Measurements from ENCODE around the gene DPEP1. TPM values are rescaled to one million over a fixed set of nuclear protein-coding genes. Genes with fewer than 3 reads are reported as not detected.

The DPEP1 gene
- total RNA-seq, 1 experiment from 2014 or later = 1.1 TPM

DNA sequence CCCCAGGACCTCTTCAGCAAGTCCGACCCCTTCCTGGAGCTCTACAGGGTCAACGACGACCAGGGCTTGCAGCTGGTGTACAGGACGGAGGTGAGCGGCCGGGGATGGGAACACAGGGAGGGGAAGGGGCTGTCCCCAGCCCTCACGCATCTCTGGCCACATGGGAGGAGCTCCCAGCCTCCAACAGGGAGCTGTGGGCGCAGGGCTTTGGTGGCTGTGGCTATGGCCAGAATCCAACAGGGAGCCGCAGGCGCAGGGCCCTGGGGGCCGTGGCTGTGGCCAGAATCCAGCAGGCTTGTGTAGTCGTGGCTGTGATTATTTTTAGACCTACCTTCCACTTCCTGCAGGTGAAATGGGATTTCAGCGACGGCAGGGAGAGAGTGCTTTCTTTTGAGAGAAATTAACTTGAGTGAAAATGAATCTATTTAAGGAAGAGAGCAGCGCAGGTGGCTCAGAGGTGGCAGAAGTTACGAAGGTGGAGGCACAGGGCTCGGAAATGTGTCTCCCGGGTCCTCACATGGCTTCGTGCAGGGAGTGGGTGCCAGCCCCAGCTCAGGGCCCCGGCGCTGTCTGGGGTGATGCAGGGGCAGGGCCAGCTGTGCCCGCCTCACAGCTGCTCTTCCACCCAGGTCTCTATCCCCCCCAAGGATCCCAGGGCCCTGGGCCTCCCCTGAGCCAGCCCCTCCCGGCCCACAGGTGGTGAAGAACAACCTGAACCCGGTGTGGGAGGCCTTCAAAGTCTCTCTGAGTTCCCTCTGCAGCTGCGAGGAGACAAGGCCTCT, 28.5 kb upstream of the DPEP1 start (continued):
- TF ChIP-seq REST (IDR thresholded peaks at IDR 0.05; ENCODE audit: low read depth) (no peak), SP1 (IDR thresholded peaks at IDR 0.05; ENCODE audit: low read depth) (no peak)
- TF ChIP-seq, protein P1, sequence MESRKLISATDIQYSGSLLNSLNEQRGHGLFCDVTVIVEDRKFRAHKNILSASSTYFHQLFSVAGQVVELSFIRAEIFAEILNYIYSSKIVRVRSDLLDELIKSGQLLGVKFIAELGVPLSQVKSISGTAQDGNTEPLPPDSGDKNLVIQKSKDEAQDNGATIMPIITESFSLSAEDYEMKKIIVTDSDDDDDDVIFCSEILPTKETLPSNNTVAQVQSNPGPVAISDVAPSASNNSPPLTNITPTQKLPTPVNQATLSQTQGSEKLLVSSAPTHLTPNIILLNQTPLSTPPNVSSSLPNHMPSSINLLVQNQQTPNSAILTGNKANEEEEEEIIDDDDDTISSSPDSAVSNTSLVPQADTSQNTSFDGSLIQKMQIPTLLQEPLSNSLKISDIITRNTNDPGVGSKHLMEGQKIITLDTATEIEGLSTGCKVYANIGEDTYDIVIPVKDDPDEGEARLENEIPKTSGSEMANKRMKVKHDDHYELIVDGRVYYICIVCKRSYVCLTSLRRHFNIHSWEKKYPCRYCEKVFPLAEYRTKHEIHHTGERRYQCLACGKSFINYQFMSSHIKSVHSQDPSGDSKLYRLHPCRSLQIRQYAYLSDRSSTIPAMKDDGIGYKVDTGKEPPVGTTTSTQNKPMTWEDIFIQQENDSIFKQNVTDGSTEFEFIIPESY (IDR thresholded peaks at IDR 0.05; ENCODE audit: extremely low read depth, insufficient replicate concordance, low read length) = no peak

- BruUV-seq (replicated peaks) = no TSS peak
- no peak for DNase-seq (ENCODE audit: low read depth, low spot score)
- POLR2A ChIA-PET = no interaction called here
- intact Hi-C loops (cut with micrococcal nuclease) = no loop called here
- Histone ChIP-seq H3K4me1 (ENCODE audit: control insufficient read depth in 1 of 2, insufficient read depth in 2 of 2, low read length in 2 of 2) (peaks cover 10 to 31% of the 10 kb centered on the region in 2 experiments), H3K36me3 (ENCODE audit: control insufficient read depth in 1 of 2, insufficient read depth in 2 of 2, low read length in 2 of 2) (peaks cover 20 to 69% of the 10 kb centered on the region in 2 experiments), H2AFZ (ENCODE audit: low read depth, low read length, poor library complexity, severe bottlenecking) (no peak overlapping the region), H3K9me2 (ENCODE audit: insufficient read depth) (no peaks in the 10 kb centered on the region), H3K4me2 (ENCODE audit: low read length) (no peak overlapping the region), H3K9ac (ENCODE audit: low read length) (no peak overlapping the region), H3K4me3 (replicated peaks in 1 of 2; ENCODE audit: low read depth in 1 of 2, low read length in 2 of 2) (no peak overlapping the region), H3K27me3 (ENCODE audit: insufficient read depth, low read length) (no peaks in the 10 kb centered on the region), H3K79me2 (ENCODE audit: insufficient read depth, low read length) (peaks cover 29% of the 10 kb centered on the region), H4K20me1 (ENCODE audit: insufficient read depth) (no peaks in the 10 kb centered on the region; the same call in 1 of the 2 replicates), H3K9me3 (ENCODE audit: control insufficient read depth in 1 of 2, insufficient read depth in 1 of 2, low read depth in 1 of 2, low read length in 2 of 2) (no peaks in the 10 kb centered on the region; a peak in 1 of 4 replicates), H3K27ac (ENCODE audit: low read depth, low read length) (peak overlapping the region; percentile 50; the same call in 1 of the 2 replicates)
- no peak for ATAC-seq
- CTCF ChIA-PET = no interaction called here
- RAD21 ChIA-PET (ENCODE audit: low non-redundant PET in 1 of 2, low total read pairs in 2 of 2, uncharacterized antibody in 2 of 2, unreplicated experiment in 2 of 2) = no interaction called here
- TF ChIP-seq POLR2A (IDR thresholded peaks at IDR 0.05; ENCODE audit: borderline replicate concordance, extremely low read depth, insufficient read depth, insufficient read length) (no peak), EGR1 (IDR thresholded peaks at IDR 0.05; ENCODE audit: low read depth) (no peak), CEBPB (IDR thresholded peaks at IDR 0.05; ENCODE audit: low read depth) (no peak), REST (IDR thresholded peaks at IDR 0.05; ENCODE audit: low read depth) (no peak), TCF7L2 (IDR thresholded peaks at IDR 0.05; ENCODE audit: borderline replicate concordance, extremely low read depth, insufficient read depth, insufficient read length) (no peak), POLR2AphosphoS5 (IDR thresholded peaks at IDR 0.05; ENCODE audit: low read depth, low read length) (no peak), SIN3A (IDR thresholded peaks at IDR 0.05; ENCODE audit: low read depth) (no peak), SRF (IDR thresholded peaks at IDR 0.05; ENCODE audit: low read depth) (no peak)
- TF ChIP-seq, protein P2, sequence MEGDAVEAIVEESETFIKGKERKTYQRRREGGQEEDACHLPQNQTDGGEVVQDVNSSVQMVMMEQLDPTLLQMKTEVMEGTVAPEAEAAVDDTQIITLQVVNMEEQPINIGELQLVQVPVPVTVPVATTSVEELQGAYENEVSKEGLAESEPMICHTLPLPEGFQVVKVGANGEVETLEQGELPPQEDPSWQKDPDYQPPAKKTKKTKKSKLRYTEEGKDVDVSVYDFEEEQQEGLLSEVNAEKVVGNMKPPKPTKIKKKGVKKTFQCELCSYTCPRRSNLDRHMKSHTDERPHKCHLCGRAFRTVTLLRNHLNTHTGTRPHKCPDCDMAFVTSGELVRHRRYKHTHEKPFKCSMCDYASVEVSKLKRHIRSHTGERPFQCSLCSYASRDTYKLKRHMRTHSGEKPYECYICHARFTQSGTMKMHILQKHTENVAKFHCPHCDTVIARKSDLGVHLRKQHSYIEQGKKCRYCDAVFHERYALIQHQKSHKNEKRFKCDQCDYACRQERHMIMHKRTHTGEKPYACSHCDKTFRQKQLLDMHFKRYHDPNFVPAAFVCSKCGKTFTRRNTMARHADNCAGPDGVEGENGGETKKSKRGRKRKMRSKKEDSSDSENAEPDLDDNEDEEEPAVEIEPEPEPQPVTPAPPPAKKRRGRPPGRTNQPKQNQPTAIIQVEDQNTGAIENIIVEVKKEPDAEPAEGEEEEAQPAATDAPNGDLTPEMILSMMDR (IDR thresholded peaks at IDR 0.05 in 2 of 3, conservative IDR thresholded peaks at IDR 0.05 in 1 of 3; ENCODE audit: borderline replicate concordance in 1 of 3, insufficient read depth in 1 of 3, low read depth in 2 of 3, low read length in 2 of 3) = no peak
Observed at GRCh38 chr16:89586218-89586617, 27.2 kb upstream of the DPEP1 start.
